ENCODE results near the gene RAB9B. TPM values are rescaled to one million over a fixed set of nuclear protein-coding genes. Genes with fewer than 3 reads are reported as not detected.

Gene RAB9B
- total RNA-seq = 33.6 TPM
- polyA plus RNA-seq = 16.2 TPM

GRCh38 chrX:103831803-103832544 is at the start of gene RAB9B:
Gene RAB9B (minus strand): TSS chrX:103832257. CDS start chrX:103825784, 6,473 bp downstream.
- Histone ChIP-seq H3K36me3 (ENCODE audit: insufficient read depth) (no peaks in the 10 kb centered on the region), H3K27ac (ENCODE audit: low read depth) (no peak within 1 kb of the TSS), H3K4me3 (ENCODE audit: low read depth, low read length) (peak within 1 kb of the TSS; percentile 53), H3K4me1 (ENCODE audit: insufficient read depth) (no peaks in the 10 kb centered on the region)
- WGBS = under 1% methylated on average over 52 of the region's 54 CpGs
- no peak for DNase-seq (ENCODE audit: extremely low spot score)

DNA sequence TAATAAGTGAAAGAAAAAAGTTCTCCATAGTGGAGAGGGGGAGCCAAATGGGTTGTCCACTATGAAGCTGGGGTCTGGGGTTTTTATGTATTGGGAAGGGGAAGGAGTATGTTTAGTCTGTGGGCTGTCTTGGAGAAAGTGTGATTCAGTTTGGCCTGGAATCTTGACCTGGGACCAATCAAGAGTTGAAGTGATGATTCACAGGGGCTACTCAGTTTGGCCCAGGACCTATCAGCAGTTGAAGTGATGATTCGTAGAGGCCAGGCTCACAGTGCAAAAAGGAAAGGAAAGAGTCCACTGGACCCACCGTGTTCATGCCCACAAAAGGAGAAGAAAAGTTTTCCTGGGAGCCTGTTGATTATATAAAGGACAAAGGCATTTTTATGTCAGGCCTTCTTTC is 47.3 kb upstream of the RAB9B start:
- H3K27ac ChIP-seq (ENCODE audit: low read depth) = no peak overlapping the region
- 63% methylated on average over 2 of the region's 2 CpGs for WGBS

GRCh38 chrX:103878466-103879122 is 46.5 kb upstream of the RAB9B start:
- no peak overlapping the region for H3K27ac ChIP-seq (ENCODE audit: low read depth)
- WGBS = 70% methylated on average over 8 of the region's 8 CpGs

More for the DNA sequence above, 47.3 kb upstream of the RAB9B start:
- H3K36me3 ChIP-seq (ENCODE audit: insufficient read depth) = no peaks in the 10 kb centered on the region
- H3K4me3 ChIP-seq (ENCODE audit: low read depth, low read length) = no peak overlapping the region
- no peaks in the 10 kb centered on the region for H3K4me1 ChIP-seq (ENCODE audit: insufficient read depth)
- no peak for DNase-seq (ENCODE audit: extremely low spot score)

DNA sequence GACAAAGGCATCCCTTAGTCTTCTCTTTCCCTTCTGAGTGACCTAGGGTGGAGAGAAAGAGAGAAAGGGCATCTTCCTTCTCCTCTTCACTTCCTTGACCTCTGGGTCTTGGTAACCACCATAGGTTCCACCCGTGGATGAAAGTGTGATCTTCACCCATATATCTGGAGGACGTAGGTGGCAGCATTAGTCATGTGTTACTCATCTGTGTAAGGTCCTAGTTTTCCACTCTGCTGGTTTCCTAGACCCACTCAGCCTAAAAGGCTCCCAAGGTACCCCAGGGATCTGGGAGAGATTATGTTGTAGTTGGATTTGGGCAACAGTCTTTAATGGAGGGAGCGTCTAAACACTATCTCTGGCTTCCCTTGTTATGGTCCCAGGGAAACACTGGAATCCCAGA is 45.5 kb upstream of the RAB9B start:
- H3K4me1 ChIP-seq (ENCODE audit: insufficient read depth) = no peaks in the 10 kb centered on the region
- no peak overlapping the region for H3K4me3 ChIP-seq (ENCODE audit: low read depth, low read length)
- H3K36me3 ChIP-seq (ENCODE audit: insufficient read depth) = no peaks in the 10 kb centered on the region
- DNase-seq (ENCODE audit: extremely low spot score) = no peak
- WGBS = 90% methylated on average over 3 of the region's 3 CpGs
- no peak overlapping the region for H3K27ac ChIP-seq (ENCODE audit: low read depth)

More at GRCh38 chrX:103878466-103879122, 46.5 kb upstream of the RAB9B start:
- Histone ChIP-seq H3K4me1 (ENCODE audit: insufficient read depth) (no peaks in the 10 kb centered on the region), H3K4me3 (ENCODE audit: low read depth, low read length) (no peak overlapping the region), H3K36me3 (ENCODE audit: insufficient read depth) (no peaks in the 10 kb centered on the region)
- DNase-seq (ENCODE audit: extremely low spot score) = no peak

DNA sequence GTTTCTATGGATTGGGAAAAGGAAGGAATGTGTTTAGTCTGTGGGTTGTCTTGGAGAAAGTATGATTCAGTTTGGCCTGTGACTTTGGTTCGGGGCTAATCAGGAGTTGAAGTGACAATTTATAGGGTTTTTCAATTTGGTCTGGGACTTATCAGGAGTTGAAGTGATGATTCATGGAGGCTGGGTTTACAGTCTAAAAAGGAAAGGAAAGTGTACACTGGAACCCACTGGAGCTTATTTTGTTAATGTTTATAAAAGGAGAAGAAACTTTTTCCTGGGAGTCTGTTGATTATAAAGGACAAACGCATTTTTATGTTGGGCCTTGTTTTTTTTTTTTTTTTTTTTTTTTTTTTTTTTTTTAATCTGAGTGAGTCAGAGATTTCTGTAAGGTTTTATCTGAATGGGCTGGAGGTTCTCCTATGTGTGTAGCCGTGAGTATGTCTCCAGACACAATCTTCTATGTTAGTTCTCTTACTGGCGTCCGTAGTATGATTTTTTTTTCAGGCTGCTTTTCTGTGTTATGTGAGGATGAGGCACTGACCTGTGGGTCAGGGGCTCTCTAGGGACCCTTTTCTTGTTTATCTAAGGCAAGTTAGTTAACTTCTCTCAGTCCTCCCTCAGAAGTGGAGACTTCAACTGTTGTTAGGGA is 33.0 kb upstream of the RAB9B start:
- WGBS = 18% methylated on average over 5 of the region's 5 CpGs
- no peak overlapping the region for H3K27ac ChIP-seq (ENCODE audit: low read depth)

GRCh38 chrX:103864149-103864548 is 32.1 kb upstream of the RAB9B start:
- H3K4me1 ChIP-seq (ENCODE audit: insufficient read depth) = no peaks in the 10 kb centered on the region
- WGBS = 92% methylated on average over 3 of the region's 3 CpGs
- DNase-seq (ENCODE audit: extremely low spot score) = no peak
- no peak overlapping the region for H3K27ac ChIP-seq (ENCODE audit: low read depth)
- no peaks in the 10 kb centered on the region for H3K36me3 ChIP-seq (ENCODE audit: insufficient read depth)
- no peak overlapping the region for H3K4me3 ChIP-seq (ENCODE audit: low read depth, low read length)

More for the DNA sequence above, 33.0 kb upstream of the RAB9B start:
- Histone ChIP-seq H3K36me3 (ENCODE audit: insufficient read depth) (no peaks in the 10 kb centered on the region), H3K4me1 (ENCODE audit: insufficient read depth) (no peaks in the 10 kb centered on the region), H3K4me3 (ENCODE audit: low read depth, low read length) (no peak overlapping the region)
- no peak for DNase-seq (ENCODE audit: extremely low spot score)

- H3K4me1 ChIP-seq (ENCODE audit: insufficient read depth) = no peaks in the 10 kb centered on the region
- H3K27ac ChIP-seq (ENCODE audit: low read depth) = no peak overlapping the region
- DNase-seq (ENCODE audit: extremely low spot score) = no peak
- H3K4me3 ChIP-seq (ENCODE audit: low read depth, low read length) = no peak overlapping the region
- H3K36me3 ChIP-seq (ENCODE audit: insufficient read depth) = no peaks in the 10 kb centered on the region
Observed at GRCh38 chrX:103861200-103861599, 29.1 kb upstream of the RAB9B start.

GRCh38 chrX:103849558-103849957 is 17.5 kb upstream of the RAB9B start:
- 57% methylated on average over 1 of the region's 1 CpG for WGBS

DNA sequence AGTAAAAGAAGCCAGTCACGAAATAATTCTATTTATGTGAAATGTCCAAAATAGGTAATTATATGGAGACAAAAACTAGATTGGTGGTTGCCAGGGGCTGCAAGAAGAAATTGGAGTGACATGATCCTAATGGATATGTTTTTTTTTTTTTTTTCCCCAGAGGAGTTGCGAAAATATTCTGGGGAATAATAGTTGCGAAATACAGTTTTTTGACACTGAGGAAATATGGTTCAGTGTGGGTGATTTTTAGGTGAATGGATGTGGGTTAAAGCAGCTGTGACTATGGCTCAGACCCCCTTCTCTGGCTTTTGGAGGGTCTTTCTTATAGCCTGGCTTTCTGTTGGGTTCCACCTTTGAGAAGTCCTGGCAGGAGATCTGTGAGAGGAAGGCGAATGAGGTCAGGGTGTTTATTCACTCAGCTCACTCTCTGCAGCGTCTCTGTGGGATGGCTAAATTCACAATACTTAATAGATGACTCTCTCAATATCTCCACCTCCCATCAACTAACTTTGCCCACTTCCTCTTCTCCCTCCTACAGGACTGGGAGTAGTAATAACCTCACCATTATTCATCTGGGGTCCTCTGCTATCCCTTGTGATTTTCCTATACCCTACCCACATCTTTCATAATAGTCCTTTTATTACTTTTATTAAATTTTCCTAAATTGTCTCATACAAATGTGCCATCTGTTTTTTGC is 15.3 kb upstream of the RAB9B start:
- Histone ChIP-seq H3K4me3 (ENCODE audit: low read depth, low read length) (no peak overlapping the region), H3K27ac (ENCODE audit: low read depth) (no peak overlapping the region), H3K36me3 (ENCODE audit: insufficient read depth) (no peaks in the 10 kb centered on the region), H3K4me1 (ENCODE audit: insufficient read depth) (no peaks in the 10 kb centered on the region)
- DNase-seq (ENCODE audit: extremely low spot score) = no peak
- WGBS = 76% methylated on average over 5 of the region's 5 CpGs

More at GRCh38 chrX:103849558-103849957, 17.5 kb upstream of the RAB9B start:
- DNase-seq (ENCODE audit: extremely low spot score) = no peak
- H3K27ac ChIP-seq (ENCODE audit: low read depth) = no peak overlapping the region
- H3K4me1 ChIP-seq (ENCODE audit: insufficient read depth) = no peaks in the 10 kb centered on the region
- H3K4me3 ChIP-seq (ENCODE audit: low read depth, low read length) = no peak overlapping the region
- no peaks in the 10 kb centered on the region for H3K36me3 ChIP-seq (ENCODE audit: insufficient read depth)

DNA sequence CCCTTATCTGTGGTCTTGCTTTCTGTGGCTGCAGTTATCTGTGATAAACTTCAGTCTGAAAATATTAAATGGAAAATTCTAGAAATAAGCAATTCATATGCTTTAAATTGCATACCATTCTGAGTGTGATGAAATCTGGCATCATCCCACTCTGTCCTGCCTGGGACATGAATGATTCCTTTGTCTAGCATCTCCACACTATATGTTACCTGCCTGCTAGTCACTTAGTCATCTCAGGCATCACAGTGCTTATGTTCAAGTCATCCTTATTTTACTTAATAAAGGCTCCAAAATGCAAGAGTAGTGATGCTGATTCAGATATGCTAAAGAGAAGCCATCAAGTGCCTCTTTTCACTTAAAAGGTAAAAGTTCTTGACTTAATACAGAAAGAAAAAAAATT is 14.3 kb upstream of the RAB9B start:
- DNase-seq (ENCODE audit: extremely low spot score) = no peak
- Histone ChIP-seq H3K27ac (ENCODE audit: low read depth) (no peak overlapping the region), H3K4me1 (ENCODE audit: insufficient read depth) (no peaks in the 10 kb centered on the region), H3K4me3 (ENCODE audit: low read depth, low read length) (no peak overlapping the region), H3K36me3 (ENCODE audit: insufficient read depth) (no peaks in the 10 kb centered on the region)

GRCh38 chrX:103845165-103845653 is 13.2 kb upstream of the RAB9B start:
- no peaks in the 10 kb centered on the region for H3K4me1 ChIP-seq (ENCODE audit: insufficient read depth)
- no peak overlapping the region for H3K27ac ChIP-seq (ENCODE audit: low read depth)
- no peak overlapping the region for H3K4me3 ChIP-seq (ENCODE audit: low read depth, low read length)
- DNase-seq (ENCODE audit: extremely low spot score) = no peak
- no peaks in the 10 kb centered on the region for H3K36me3 ChIP-seq (ENCODE audit: insufficient read depth)
- 1% methylated on average over 4 of the region's 4 CpGs for WGBS

GRCh38 chrX:103839404-103839803 is 7.3 kb upstream of the RAB9B start:
- 71% methylated on average over 1 of the region's 1 CpG for WGBS
- H3K4me3 ChIP-seq (ENCODE audit: low read depth, low read length) = no peak overlapping the region
- no peaks in the 10 kb centered on the region for H3K4me1 ChIP-seq (ENCODE audit: insufficient read depth)
- no peak for DNase-seq (ENCODE audit: extremely low spot score)
- H3K27ac ChIP-seq (ENCODE audit: low read depth) = no peak overlapping the region
- H3K36me3 ChIP-seq (ENCODE audit: insufficient read depth) = no peaks in the 10 kb centered on the region

GRCh38 chrX:103831342-103831802 is 685 bp downstream of the RAB9B start:
- H3K4me3 ChIP-seq (ENCODE audit: low read depth, low read length) = peak overlapping the region; percentile 53
- WGBS = 11% methylated on average over 11 of the region's 11 CpGs
- no peak overlapping the region for H3K27ac ChIP-seq (ENCODE audit: low read depth)
- DNase-seq (ENCODE audit: extremely low spot score) = no peak
- H3K4me1 ChIP-seq (ENCODE audit: insufficient read depth) = no peaks in the 10 kb centered on the region
- H3K36me3 ChIP-seq (ENCODE audit: insufficient read depth) = no peaks in the 10 kb centered on the region

Measured in urinary bladder (tissue), 4 donors.